HG03558 (cell line): ENCODE data around the gene TMEM59L.

Source experiments
- ATAC-seq: cut with Tn5 transposase; IDR thresholded peaks from one replicate; pipeline ENCODE4 v1.9.1; 2021; ENCODE audit warnings: moderate number of reproducible peaks; ENCODE audit not compliant: unreplicated experiment; ENCODE audit errors: extremely low read depth

TMEM59L gene

DNA sequence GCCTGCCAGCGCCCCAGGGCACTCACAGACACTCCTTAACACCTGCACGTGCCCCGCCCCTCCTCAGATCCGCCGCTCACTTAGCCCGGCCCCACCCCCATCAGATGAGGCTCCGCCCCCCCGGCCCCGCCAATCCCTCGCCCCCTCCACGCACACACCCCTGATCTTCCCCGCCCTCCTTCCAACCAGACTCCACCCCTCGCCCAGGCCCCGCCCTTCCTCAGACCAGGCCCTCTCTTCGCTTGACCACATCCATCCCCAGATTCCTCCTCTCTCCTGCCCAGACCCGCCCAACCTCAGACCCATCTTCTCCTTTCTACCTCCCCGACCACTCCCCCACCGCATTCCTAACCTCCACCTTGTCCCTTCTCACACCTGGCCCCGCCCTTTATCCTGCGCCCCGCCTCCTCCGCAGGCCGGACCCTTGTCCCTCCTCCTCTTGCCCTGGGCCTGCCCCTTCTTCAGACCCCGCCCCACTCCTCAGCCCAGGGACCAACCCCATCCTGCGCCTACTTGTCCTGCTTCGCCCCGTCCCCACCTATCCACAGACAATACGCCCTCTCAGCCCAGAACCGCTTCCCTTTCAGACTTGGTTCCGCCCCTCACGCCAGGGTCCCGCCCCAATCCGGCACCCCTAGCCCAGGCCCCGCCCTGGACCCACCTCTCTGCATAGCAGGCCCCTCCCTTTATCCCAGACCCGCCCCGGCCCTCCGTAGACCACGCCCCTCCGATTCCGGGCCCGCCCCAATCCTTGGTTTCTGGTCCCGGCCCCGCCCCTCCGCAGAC lies 23.7 kb downstream of the TMEM59L start:
- peak; percentile 50 for ATAC-seq

DNA sequence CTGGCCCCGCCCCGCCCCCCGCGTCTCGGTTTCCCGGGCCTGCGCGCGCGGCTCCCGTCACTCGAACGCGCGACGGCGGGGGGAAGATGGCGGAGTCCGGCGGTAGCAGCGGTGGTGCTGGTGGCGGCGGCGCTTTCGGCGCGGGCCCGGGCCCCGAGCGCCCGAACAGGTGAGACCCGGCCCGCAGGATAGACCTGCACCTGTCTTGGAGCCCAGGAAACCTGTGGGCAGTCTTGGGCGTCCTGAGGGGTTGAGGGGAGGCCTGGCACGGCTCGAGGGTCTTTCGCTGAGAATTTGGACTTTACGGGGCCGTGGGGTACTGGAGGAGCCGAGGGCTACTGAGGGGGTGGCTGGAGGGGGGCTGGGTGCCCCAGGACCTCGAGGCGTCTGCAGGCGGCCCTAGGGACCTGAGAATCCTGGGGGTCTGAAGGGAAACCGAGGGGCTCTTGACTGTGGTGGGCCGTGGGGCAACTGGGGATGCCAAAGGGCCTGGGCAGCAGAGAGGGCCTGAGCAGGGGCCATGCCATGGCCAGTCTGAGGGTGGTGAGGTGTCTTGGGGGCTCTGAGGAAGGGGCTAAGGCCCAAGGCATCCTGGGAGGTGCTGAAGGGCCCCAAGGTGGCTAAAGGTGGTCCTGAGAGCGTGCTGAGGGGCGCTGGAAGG lies 24.4 kb downstream of the TMEM59L start, which contains the start of gene KLHL26:
TSS of gene KLHL26 (plus strand) at position 60 of the 661 bp plus-strand sequence. CDS start at position 87, 27 bp downstream.
- no peak for ATAC-seq

DNA sequence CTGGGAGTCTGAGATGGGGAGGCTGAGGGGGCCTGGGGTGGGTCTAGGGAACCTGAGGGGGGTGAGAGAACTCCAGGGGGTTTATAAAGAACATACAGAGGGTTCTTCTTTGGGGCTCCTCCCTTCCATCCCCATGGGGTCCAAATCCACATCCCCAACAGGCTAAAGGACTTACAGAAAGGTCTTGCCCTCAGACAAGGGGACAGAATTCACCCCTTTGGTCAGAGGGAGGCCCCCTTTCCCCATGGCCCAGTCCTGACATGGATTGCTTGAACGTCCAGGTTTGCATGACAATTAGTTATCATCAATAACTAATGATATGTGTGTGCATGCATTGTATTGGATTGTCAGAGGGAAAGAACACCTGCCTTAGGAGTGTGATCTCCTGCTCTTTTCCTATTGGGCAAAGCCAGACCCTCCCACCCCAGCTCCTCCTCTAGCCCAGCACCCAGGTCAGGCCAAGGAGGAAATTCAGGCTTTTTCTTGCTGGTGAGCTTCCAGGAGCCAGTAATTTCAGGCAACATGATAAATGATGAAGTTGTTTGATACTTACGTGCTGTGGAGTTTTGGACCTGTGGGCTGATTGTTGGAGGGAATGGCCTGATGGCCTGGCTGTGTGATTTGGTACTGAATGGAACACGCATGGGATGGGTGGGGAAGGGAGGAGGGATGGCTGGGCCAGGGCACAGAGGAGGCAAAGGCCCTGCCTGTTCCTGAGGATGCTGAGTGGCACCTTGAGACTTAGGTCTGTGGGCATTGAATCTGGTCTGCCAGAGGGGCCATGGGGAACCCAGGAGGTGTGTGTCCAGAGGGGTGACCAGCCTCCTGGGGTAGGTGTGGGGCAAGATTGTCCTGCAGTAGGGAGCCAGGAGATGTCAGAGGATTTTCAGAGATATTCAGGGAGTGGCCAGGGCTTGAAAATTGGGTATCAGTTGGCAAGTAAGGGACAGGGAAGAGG lies 25.3 kb downstream of the TMEM59L start:
- ATAC-seq = no peak

GRCh38 chr19:18639706-18640243 lies 27.1 kb downstream of the TMEM59L start:
- no peak for ATAC-seq

- no peak for ATAC-seq
Measured at GRCh38 chr19:18644196-18645034, 31.7 kb downstream of the TMEM59L start.

DNA sequence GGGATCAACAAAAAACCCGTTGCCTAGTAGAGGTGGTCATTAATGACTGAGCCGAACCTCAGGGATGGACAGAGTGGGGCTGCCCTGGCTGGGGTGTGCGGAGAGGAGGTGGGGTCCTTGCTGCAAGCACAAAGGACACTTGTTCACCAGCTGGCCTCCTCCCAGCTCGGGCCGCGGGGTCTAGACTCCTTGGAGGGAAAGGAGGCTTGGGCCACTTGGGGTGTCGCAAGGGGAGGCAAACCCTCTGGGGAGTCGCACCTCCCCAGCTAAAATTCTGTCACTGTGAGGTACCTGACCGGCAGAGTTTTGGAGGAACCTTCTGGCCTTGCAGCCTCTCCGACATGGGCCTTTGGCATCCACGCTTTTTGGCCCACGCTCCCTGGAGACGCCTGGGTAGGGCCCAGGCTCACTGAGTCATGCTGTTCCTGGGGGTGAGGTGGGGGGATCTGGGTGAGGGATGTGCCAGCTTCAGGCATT lies 32.4 kb downstream of the TMEM59L start:
- no peak for ATAC-seq

GRCh38 chr19:18646535-18647370 lies 34.1 kb downstream of the TMEM59L start:
- no peak for ATAC-seq

DNA sequence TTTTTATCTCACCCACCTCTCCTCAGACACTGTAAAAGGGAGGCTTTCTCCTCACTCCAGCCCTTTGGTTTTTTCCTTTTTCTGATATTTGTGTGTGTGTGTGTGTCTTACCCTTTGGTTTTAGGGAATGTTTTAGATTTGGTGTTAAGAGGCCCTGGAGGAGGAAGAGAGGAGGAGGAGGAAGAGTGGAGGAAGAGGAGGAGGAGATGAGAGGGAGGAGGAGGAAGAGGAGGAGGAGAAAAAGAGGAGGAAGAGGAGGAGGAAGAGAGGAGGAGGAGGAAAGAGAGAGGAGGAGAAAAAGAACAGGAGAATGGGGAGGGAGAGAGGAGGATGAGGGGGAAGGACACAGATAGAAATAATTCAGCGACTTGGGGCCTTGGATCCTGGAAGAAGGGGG lies 34.7 kb downstream of the TMEM59L start:
- no peak for ATAC-seq

- ATAC-seq = no peak
Measured at GRCh38 chr19:18647807-18648206, 35.1 kb downstream of the TMEM59L start.

DNA sequence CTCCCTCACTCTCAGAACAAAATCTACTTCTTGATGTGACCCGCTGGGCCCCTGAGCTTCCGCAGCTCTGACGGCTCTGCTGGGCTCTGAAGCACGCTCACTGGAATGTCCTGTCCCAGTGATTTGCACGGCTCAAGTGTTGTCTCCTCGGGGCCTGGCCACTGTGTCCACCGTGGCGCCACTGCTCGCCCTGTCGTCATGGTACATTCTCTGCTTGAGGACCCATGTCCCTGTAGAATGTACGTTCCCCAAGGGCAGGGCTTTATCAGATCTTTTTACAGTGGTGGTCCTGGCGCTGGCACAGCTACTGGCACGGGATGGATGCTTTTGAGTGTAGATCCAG lies 36.3 kb downstream of the TMEM59L start:
- ATAC-seq = no peak

GRCh38 chr19:18649371-18650020 lies 36.8 kb downstream of the TMEM59L start:
- no peak for ATAC-seq

DNA sequence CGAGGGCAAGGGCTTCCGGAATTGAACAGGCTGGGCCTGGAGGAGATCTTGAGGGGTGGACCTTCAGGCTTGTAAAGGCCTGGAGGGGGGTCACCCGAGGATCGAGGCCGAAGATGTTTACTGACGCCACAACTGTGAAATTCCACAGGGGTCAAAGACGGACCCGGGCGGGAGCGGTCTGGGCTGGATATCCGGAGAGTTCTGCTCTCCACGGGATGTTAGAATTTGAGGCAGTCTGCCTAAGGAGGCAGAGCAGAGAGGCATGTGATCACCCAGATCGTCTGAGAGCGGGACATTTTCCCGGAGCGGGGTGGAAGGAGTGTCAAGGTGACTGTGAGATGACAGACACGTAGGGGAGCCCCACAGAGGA lies 37.3 kb downstream of the TMEM59L start:
- ATAC-seq = no peak

DNA sequence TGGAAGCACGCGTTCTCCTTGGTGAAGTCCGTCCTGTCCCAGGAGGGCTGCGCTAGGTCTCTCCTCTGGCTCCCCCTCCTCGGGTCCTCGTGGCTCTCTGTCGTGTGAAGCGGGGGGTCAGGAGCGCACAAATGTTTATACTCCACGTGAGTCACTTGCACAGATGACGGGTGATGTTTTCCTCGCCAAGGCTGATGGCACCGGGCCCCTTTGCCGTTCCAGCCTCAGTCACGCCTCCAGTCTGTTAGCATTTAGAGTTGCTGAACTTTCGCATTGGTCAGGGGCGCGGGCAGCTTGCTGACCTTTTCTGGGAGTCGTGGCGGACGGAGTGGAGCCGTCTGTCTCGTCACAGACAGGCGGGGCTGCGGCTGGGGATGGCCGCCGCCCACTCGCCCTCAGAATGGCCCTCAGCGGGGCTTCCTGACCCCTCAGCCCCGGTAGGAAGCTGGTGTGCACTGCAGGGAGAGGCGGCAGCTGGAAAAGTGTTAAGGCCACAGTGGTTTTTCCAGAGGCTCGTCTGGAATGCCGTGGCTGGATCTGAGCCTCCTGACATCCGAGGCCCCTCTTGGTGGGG lies 37.9 kb downstream of the TMEM59L start:
- ATAC-seq = no peak

DNA sequence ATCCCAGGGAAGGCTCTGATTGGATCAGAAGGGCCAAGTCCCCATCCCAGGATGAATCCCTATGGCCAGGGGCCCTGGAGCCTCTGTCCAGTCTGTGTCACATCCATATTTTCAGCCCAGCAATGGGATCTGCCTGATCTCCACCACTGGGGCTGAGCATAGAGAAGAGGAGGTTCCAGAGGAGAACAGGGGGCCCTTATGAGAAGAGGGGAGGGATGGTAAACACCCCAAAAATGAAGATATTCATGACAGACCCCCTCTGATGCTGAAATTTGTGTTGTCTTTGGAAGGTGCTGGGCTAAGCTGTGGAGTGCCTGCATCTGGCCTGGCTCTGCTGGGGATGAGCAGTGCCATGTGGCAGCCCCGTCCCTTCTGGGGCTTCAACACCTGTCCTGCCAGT lies 38.6 kb downstream of the TMEM59L start:
- no peak for ATAC-seq

GRCh38 chr19:18651733-18652132 lies 39.1 kb downstream of the TMEM59L start:
- ATAC-seq = no peak

- no peak for ATAC-seq
Measured at GRCh38 chr19:18653853-18654252, 41.2 kb downstream of the TMEM59L start.

DNA sequence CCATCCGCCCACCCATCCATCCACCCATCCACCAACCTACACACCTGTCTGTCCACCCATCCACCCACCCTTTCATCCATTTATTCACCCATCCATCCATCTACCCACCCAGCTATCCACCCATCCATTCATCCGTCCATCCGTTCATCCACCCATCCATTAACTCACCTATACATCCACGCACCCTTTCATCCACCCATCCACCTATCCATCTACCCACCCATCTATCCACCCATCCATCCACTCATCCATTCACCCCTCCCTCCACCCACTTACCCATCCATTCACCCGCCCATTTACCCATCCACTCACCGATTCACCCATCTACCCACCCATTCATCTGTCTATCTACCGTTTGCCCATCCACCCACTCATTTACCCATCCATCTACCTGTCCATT lies 41.8 kb downstream of the TMEM59L start:
- no peak for ATAC-seq
